Mesenchymal stem cell (in vitro differentiated cells and primary cell): ENCODE measurements around the gene ACKR3.

ENCODE experiments used
- DNase-seq: peaks from one replicate; pipeline ENCODE4 v3.0.0-alpha.2; 2013
- H2AFZ ChIP-seq: one replicate; pipeline ENCODE4 v1.6.1; 2013; ENCODE audit warnings: low read depth, mild to moderate bottlenecking, control low read depth, inconsistent platforms, low read length, moderate library complexity
- H2AK5ac ChIP-seq: 2 replicates; pipeline ENCODE4 v1.6.1; 2013; ENCODE audit warnings: low read length, moderate library complexity, mild to moderate bottlenecking, inconsistent platforms; ENCODE audit not compliant: severe bottlenecking
- H2BK120ac ChIP-seq: one replicate; pipeline ENCODE4 v1.6.1; 2013; ENCODE audit warnings: low read depth, mild to moderate bottlenecking, inconsistent platforms, low read length, moderate library complexity
- H2BK12ac ChIP-seq, 2 experiments: one replicate each; pipeline ENCODE4 v1.6.1; 2013; ENCODE audit warnings: inconsistent platforms in 2 of 2, low read length in 2 of 2, mild to moderate bottlenecking in 2 of 2, moderate library complexity in 2 of 2, control low read depth in 1 of 2
- H2BK15ac ChIP-seq: one replicate; pipeline ENCODE4 v1.6.1; 2013; ENCODE audit warnings: mild to moderate bottlenecking, low read depth, inconsistent platforms; ENCODE audit not compliant: poor library complexity, severe bottlenecking
- H2BK5ac ChIP-seq: 2 replicates; pipeline ENCODE4 v1.6.1; 2013; ENCODE audit warnings: low read depth, mild to moderate bottlenecking, low read length, control low read depth, inconsistent platforms; ENCODE audit not compliant: poor library complexity, severe bottlenecking
- H3K14ac ChIP-seq, 2 experiments: one replicate each; pipeline ENCODE4 v1.6.1; 2013; ENCODE audit warnings: inconsistent platforms in 2 of 2, low read length in 2 of 2, control low read depth in 1 of 2, mild to moderate bottlenecking in 1 of 2, moderate library complexity in 1 of 2
- H3K18ac ChIP-seq, 2 experiments: one replicate each; pipeline ENCODE4 v1.6.1; 2013; ENCODE audit warnings: inconsistent platforms in 2 of 2, low read length in 2 of 2, control low read depth in 1 of 2, low read depth in 1 of 2, mild to moderate bottlenecking in 1 of 2
- H3K23ac ChIP-seq, 2 experiments: one replicate each; pipeline ENCODE4 v1.6.1; 2013; ENCODE audit warnings: inconsistent platforms in 2 of 2, low read length in 2 of 2, mild to moderate bottlenecking in 2 of 2, moderate library complexity in 2 of 2, control low read depth in 1 of 2
- H3K27ac ChIP-seq: 2 replicates; pipeline ENCODE4 v1.5.1; 2013; ENCODE audit warnings: mild to moderate bottlenecking, moderate library complexity, low read length, control low read depth, inconsistent platforms; ENCODE audit not compliant: poor library complexity, severe bottlenecking
- H3K27me3 ChIP-seq, 2 experiments: 2 replicates each; pipeline versions ENCODE4 v1.6.1 to v1.7.0; 2013; ENCODE audit warnings: low read length in 2 of 2, mild to moderate bottlenecking in 2 of 2, moderate library complexity in 2 of 2, control low read depth in 1 of 2, inconsistent platforms in 1 of 2; ENCODE audit not compliant: control insufficient read depth in 1 of 2, insufficient read depth in 1 of 2
- H3K36me3 ChIP-seq, 2 experiments: 2 replicates each; pipeline versions ENCODE4 v1.6.1 to v1.7.0; 2013; ENCODE audit warnings: low read length in 2 of 2, control low read depth in 1 of 2, inconsistent platforms in 1 of 2, low read depth in 1 of 2, mild to moderate bottlenecking in 1 of 2; ENCODE audit not compliant: insufficient read depth in 2 of 2, control insufficient read depth in 1 of 2
- H3K4ac ChIP-seq, 2 experiments: one replicate each; pipeline ENCODE4 v1.6.1; 2013; ENCODE audit warnings: inconsistent platforms in 2 of 2, low read length in 2 of 2, mild to moderate bottlenecking in 2 of 2, moderate library complexity in 2 of 2, control low read depth in 1 of 2, low read depth in 1 of 2
- H3K4me1 ChIP-seq: 2 replicates; pipeline ENCODE4 v1.6.1; 2013; ENCODE audit warnings: low read depth, low read length, control low read depth; ENCODE audit not compliant: control insufficient read depth, insufficient read depth
- H3K4me2 ChIP-seq: 2 replicates; pipeline ENCODE4 v1.6.1; 2013; ENCODE audit warnings: low read length, mild to moderate bottlenecking, inconsistent platforms; ENCODE audit not compliant: poor library complexity, severe bottlenecking
- H3K4me3 ChIP-seq, 2 experiments: 2 replicates each; pipeline versions ENCODE4 v1.5.1 to v1.7.0; 2013; ENCODE audit warnings: low read length in 2 of 2, mild to moderate bottlenecking in 2 of 2, control low read depth in 1 of 2, low read depth in 1 of 2; ENCODE audit not compliant: insufficient read depth in 1 of 2
- H3K79me1 ChIP-seq: replicated peaks from 2 replicates; pipeline ENCODE4 v1.6.1; 2013; ENCODE audit warnings: mild to moderate bottlenecking, control low read depth, low read length, inconsistent platforms; ENCODE audit not compliant: poor library complexity, severe bottlenecking
- H3K9ac ChIP-seq: 2 replicates; pipeline ENCODE4 v1.7.0; 2013; ENCODE audit warnings: mild to moderate bottlenecking, low read length, moderate library complexity
- H3K9me3 ChIP-seq: 2 replicates; pipeline ENCODE4 v1.7.0; 2013; ENCODE audit warnings: mild to moderate bottlenecking, low read length; ENCODE audit not compliant: control insufficient read depth
- H4K8ac ChIP-seq: one replicate; pipeline ENCODE4 v1.6.1; 2013; ENCODE audit warnings: inconsistent platforms, mild to moderate bottlenecking, low read length, moderate library complexity
- H4K91ac ChIP-seq: one replicate; pipeline ENCODE4 v1.6.1; 2013; ENCODE audit warnings: mild to moderate bottlenecking, low read length, inconsistent platforms
- WGBS: methylation state at CpG from one replicate; pipeline ENCODE4 v1.1.7; 2013; ENCODE audit warnings: mixed read lengths; 5-methylcytosine and 5-hydroxymethylcytosine counted together

ACKR3 gene

DNA sequence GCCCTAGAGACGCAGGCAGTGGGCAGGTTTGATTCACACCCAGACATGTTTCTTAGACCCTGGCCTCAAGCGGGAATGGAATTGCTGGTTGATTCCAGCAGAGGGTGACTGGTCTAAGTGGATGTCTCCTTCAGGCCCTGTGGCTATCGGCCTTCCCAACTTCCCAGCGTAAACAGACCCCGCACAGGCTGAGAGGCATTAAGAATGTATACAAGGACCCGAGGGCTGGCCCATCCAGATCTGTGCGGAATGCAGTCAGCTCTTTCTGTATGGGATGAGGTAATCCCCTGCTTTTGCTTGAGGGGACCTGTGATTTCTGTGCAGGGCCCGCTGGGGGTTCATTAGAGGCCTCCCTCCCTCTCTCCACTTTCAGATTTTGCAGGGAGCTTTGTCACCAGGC, 6.5 kb downstream of the ACKR3 start:
- peaks cover 0 to 13% of the 10 kb centered on the region in 2 experiments for H3K27me3 ChIP-seq
- no peak overlapping the region for H3K4ac ChIP-seq
- H3K36me3 ChIP-seq: peaks cover 5 to 26% of the 10 kb centered on the region in 2 experiments
- no peak overlapping the region for H4K91ac ChIP-seq
- H3K9me3 ChIP-seq: no peaks in the 10 kb centered on the region
- no peak overlapping the region for H4K8ac ChIP-seq
- no peak overlapping the region for H2BK120ac ChIP-seq
- no peak overlapping the region for H2BK12ac ChIP-seq
- peak overlapping the region in 1 of 2 experiments; percentile 21 for H3K18ac ChIP-seq
- no peak overlapping the region for H2BK5ac ChIP-seq
- H3K14ac ChIP-seq: no peak overlapping the region
- H2AK5ac ChIP-seq: no peak overlapping the region
- DNase-seq: peak; percentile 88
- no peak overlapping the region for H3K4me2 ChIP-seq
- H2AFZ ChIP-seq: no peak overlapping the region
- 20% methylated on average over 8 of the region's 8 CpGs for WGBS
- peak overlapping the region; percentile 71 for H3K9ac ChIP-seq
- H3K27ac ChIP-seq: no peak overlapping the region
- no peaks in the 10 kb centered on the region for H3K79me1 ChIP-seq
- no peak overlapping the region for H3K23ac ChIP-seq
- no peak overlapping the region for H2BK15ac ChIP-seq
- peak overlapping the region in 1 of 2 experiments; percentile 35 for H3K4me3 ChIP-seq
- no peaks in the 10 kb centered on the region for H3K4me1 ChIP-seq

DNA sequence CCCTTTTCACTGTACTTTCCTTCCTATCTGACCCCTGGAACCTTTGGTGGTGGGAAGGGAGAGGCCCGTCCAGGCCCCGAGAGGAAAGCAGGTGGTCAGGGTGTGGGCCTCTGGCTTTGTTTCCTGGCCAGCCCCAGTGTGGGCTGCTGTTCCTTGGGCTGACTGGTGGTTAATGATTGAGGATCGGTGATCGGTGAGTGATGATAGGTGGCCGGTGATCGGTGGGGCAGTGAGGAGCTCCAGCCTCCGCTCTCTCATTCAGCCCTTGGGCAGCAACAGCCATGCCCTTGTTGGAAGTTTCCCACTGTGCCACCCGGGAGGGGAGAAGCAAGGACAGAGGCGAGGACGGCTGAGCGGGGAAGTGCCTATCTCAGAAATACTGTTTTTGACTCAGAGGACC, 7.3 kb downstream of the ACKR3 start:
- 94% methylated on average over 11 of the region's 11 CpGs for WGBS
- H3K9me3 ChIP-seq: no peaks in the 10 kb centered on the region
- H3K4me2 ChIP-seq: no peak overlapping the region
- H3K18ac ChIP-seq: no peak overlapping the region
- H2BK5ac ChIP-seq: no peak overlapping the region
- H2AK5ac ChIP-seq: no peak overlapping the region
- H2AFZ ChIP-seq: no peak overlapping the region
- peaks cover 0 to 5% of the 10 kb centered on the region in 2 experiments for H3K27me3 ChIP-seq
- H3K14ac ChIP-seq: no peak overlapping the region
- no peak overlapping the region for H2BK12ac ChIP-seq
- no peak overlapping the region for H3K23ac ChIP-seq
- no peak overlapping the region for H4K91ac ChIP-seq
- H3K4me1 ChIP-seq: no peaks in the 10 kb centered on the region
- peak overlapping the region; percentile 33 for H2BK15ac ChIP-seq
- H3K9ac ChIP-seq: peak overlapping the region; percentile 71
- H3K36me3 ChIP-seq: peaks cover 11 to 33% of the 10 kb centered on the region in 2 experiments
- H4K8ac ChIP-seq: no peak overlapping the region
- no peak overlapping the region for H2BK120ac ChIP-seq
- no peak overlapping the region for H3K27ac ChIP-seq
- no peak overlapping the region for H3K4me3 ChIP-seq
- no peaks in the 10 kb centered on the region for H3K79me1 ChIP-seq
- DNase-seq: no peak
- H3K4ac ChIP-seq: no peak overlapping the region

DNA sequence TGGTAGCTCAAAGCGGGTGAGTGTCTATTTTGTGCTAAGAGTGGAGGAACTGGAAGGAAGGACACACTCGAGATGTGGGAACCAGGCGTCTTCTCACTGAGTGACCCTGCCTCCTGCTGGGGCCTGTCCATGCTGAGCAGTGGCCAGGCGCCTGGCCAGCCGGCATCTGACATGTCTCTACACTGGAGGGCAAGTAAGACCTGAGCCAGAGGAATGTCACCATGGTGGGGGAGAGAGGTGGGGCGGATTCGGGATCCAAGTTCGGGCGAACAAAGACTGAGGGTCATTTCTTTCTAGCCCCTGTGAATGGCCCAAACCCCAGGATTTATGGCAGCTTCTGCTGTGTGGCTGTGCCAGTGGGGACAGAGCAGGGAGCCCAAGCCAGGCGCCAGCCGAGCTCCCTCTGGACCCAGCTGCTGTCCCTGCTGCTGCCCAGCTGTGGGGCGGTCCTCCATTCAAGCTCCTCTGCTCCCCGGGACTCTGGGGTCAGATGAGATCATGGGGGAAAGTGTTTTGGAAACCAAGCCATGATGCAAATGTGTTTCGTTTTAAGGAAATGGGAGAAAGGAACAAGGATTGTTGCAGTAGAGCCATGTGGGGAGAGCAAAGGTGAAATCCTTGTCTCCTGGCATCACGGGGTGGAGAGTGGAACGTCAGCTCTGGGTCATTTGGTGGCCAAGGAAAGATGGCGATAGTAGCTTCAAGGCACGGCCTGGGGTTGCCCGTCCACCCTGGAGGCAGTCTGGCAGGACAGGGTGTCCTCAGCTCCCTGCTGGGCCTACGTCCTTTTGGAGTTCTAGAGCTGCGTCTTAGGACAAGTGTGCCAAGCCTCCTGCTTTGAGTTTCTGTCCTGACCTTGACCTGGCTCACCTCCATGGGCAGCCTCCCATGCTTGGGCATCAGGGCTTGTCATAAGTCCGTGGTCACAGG, 8.1 kb downstream of the ACKR3 start:
- Histone ChIP-seq H2BK12ac (no peak overlapping the region), H4K8ac (no peak overlapping the region), H3K27ac (no peak overlapping the region), H3K18ac (no peak overlapping the region), H2AFZ (no peak overlapping the region), H2AK5ac (no peak overlapping the region), H3K9me3 (no peaks in the 10 kb centered on the region), H3K4ac (peak overlapping the region in 1 of 2 experiments; percentile 40), H3K9ac (peak overlapping the region; percentile 71), H2BK5ac (no peak overlapping the region), H3K79me1 (no peaks in the 10 kb centered on the region), H3K4me3 (peak overlapping the region in 1 of 2 experiments; percentile 18), H3K4me1 (no peaks in the 10 kb centered on the region), H3K4me2 (no peak overlapping the region), H3K36me3 (peaks cover 11 to 41% of the 10 kb centered on the region in 2 experiments), H3K14ac (no peak overlapping the region), H3K23ac (no peak overlapping the region), H3K27me3 (no peaks in the 10 kb centered on the region), H4K91ac (peak overlapping the region; percentile 22), H2BK120ac (no peak overlapping the region), H2BK15ac (peak overlapping the region; percentile 33)
- no peak for DNase-seq
- WGBS: 95% methylated on average over 22 of the region's 22 CpGs

DNA sequence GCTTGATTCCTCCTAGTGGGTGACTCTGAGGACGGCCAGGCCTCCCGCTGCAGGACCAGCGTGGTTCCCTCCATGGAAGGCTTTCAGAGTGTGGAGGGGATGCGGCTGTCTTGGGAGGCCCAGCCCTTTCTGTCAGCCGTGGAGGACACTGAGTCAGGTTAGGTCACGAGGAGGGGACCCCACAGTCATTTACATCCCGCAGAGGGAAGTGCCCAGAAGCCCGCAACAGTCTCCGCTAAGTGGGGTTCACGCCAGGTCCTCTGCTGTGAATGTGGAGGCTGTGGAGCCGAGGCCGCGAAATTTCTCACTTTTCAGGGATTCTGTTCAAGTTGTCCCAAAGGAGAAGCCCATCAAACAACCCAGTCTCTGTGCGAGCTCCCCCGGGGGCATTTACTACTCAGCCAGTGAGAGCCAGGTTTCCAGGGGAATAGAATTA, 8.8 kb downstream of the ACKR3 start:
- H3K9ac ChIP-seq: peak overlapping the region; percentile 71
- no peak overlapping the region for H3K27ac ChIP-seq
- peaks cover 11 to 48% of the 10 kb centered on the region in 2 experiments for H3K36me3 ChIP-seq
- no peak overlapping the region for H2BK15ac ChIP-seq
- WGBS: 95% methylated on average over 15 of the region's 15 CpGs
- H2BK12ac ChIP-seq: no peak overlapping the region
- H3K9me3 ChIP-seq: no peaks in the 10 kb centered on the region
- H3K27me3 ChIP-seq: no peaks in the 10 kb centered on the region
- H3K79me1 ChIP-seq: no peaks in the 10 kb centered on the region
- H2BK120ac ChIP-seq: no peak overlapping the region
- peak overlapping the region; percentile 22 for H4K91ac ChIP-seq
- no peak overlapping the region for H4K8ac ChIP-seq
- no peak overlapping the region for H3K4me3 ChIP-seq
- no peak overlapping the region for H3K23ac ChIP-seq
- no peak overlapping the region for H3K4ac ChIP-seq
- no peak overlapping the region for H3K4me2 ChIP-seq
- no peak overlapping the region for H2BK5ac ChIP-seq
- no peak overlapping the region for H2AFZ ChIP-seq
- H3K18ac ChIP-seq: no peak overlapping the region
- H2AK5ac ChIP-seq: no peak overlapping the region
- DNase-seq: no peak
- H3K4me1 ChIP-seq: no peaks in the 10 kb centered on the region
- H3K14ac ChIP-seq: no peak overlapping the region
